HG03432 (cell line): Measurements from ENCODE around the gene DGKI.

Source experiments
- ATAC-seq: cut with Tn5 transposase; IDR thresholded peaks from one replicate; pipeline ENCODE4 v1.9.1; 2021; ENCODE audit warnings: mild to moderate bottlenecking, moderate library complexity; ENCODE audit not compliant: unreplicated experiment

Gene DGKI

DNA sequence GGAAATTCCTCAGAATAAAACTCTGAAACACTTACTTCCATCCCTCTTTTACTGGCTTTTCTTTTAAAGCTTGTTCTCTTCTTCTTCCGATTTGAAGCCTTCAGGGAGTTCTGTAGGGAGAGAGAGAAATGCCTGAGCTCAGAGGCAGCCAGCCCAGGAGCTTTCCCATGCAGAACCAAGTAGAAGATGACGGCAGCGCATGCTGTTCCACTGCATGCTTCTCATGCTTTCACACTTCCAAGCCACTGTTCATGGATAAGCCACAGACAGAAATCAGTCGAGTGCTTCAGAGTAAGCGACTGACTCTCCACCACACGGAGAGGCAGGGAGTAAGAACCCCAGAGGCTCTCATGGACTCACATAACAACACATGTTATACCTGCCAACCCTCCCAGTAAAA is 237.3 kb downstream of the DGKI start:
- no peak for ATAC-seq

DNA sequence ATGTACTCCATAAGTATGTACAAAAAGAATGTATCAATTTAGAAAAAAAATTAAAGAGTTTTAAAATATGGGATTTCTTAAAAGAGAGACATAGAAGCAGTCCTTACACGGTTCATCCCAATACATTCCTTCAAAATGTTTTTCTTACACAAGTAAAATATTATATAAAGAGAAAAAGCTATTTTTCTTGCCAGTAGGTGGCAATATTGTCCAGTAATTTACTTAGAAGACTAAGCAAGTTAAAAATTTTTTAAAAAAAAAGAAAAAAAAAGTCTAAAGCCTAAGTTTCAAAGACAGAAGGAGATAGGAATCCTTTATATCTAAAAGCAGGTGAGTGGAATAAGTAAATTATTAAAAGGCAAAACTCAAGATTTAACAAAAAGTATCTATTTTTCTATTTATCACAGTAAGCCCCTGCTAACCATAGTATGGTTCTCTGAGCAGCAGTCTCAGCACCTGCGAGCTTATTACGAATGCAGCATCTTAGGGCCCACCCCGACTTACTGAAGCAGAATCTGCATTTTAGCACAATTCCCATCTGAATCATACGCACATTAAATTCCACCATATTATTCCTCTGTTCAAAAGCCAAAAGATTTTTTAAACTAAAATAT is 240.6 kb downstream of the DGKI start:
- no peak for ATAC-seq

DNA sequence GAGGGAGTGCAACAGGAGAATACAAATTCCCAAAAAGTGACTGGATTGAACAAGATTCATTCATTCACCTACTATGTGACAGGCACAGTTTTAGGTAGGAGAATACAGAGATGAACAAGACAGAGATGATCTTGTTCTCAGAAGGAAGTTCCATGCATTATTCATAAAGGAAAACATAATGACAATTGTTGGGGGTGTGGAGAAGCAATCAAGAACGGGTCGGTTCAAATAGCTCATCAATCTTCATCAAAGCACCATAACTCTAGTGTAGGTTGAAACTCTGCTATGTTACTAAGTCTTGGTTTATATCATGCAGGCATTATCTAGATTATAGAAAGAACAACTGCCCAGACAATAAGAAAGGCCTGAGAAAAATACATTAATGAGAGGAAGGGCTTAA is 243.7 kb downstream of the DGKI start:
- ATAC-seq, result no peak

DNA sequence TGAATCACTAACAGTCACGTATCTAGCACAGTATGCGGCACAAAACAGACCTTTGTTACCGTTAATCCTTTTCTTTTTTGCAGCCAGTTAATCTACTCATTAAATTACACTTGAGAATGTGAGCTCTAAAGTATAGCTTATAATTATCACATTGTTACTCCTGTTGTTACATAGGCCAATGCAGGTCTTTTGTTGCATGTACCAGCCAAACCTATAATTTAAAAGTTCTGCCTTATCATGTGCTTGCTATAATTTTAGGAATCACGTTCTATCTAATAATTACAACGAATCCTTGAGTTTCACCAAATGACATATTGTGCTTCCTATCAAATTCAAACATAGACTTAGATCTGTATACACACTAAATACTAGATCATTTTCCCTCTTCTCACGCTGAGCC is 245.1 kb downstream of the DGKI start:
- no peak for ATAC-seq

DNA sequence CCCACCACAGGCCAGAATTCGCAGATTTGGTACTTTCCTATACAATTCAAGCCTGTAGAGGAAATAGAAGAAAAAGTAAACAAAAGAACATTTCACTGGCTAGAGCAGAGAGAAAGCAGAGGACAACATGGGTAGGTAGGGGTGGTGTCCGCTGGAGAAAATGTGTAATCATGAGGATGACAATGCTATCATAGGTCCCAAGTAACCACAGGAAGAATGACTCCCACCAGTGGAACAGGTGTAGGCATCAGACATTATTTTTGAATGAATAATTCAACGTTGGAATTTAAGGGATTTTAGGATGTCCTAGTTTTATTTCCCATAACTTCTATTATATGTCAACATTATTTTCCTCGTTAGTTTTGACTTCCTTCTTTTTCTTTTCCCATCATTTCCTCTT is 248.9 kb downstream of the DGKI start:
- no peak for ATAC-seq

DNA sequence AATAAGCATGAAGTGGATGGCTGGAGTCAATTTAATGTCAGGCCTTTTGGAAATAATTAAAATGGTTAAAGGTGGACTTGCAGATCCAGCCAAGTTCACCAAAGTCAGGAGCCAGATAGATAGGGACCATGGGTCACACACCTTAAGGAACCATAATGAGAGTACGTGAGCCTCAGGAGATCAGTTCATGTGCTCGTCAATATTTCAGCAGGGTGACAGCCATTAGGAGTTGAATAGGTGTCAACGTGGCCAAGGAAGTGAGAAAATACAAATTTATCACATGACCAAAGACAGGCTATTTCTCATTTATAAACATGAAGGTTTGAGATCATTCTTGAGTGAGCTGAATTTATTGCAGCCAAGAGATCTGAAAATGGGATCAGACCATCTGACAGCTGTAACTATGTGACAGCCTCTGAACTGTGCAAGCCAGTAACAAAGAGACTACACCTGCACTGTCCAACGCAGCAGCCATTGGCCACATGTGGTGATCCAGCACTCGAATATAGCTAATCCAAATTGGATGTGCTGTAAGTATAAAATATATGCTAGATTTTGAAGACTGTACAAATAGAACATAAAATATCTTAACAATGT is 253.6 kb downstream of the DGKI start:
- no peak for ATAC-seq

DNA sequence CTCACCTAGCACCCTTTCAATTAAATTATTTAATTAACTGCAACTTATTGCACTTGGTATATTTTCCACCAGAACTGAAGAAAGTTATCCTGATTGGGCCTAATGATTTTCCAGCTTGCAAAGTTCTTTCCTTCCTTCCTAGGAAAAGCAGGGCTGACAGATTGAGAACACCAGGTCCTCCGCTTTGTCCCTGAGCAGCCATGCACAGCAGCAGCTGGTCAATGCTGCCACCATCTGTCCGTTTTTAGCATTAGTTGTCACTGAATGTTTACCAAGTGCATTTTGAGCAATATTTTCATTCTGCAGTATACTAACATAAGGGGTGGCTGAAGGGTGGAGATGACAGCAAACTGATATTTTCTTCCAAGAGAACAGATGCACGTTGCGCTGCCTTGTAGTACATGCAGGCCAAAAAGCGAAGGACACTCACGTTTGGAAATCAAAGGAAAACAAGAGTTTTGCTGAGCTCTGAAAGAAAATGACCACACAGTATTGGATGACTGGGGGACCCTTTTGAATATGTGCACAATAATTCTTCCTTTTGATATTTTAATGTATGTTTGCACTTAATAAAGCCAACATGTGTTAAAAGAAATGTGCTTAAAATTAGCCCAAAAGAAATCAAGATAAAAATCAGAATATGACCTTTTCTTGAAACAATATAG is 254.4 kb downstream of the DGKI start:
- ATAC-seq, result peak; percentile 83

DNA sequence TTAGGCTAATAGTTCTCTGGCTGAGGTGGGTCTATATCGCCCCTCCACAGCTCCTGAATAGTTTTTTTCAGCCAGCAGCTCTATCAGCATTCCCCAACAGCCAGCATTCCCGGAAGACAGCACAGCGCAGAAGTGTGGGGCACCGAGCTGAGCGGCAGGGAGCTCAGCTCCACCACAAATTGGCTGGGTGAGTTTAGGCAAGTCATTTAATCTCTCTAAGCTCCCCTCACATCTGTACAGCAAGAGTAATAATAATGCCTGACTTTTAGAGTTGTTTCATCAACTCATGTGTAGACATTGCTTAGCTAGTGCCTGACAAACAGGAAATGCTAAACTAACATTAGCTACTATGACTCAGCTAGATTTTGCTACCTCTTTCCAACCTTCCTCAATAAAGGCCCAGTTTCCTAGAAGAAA is 255.3 kb downstream of the DGKI start:
- no peak for ATAC-seq

DNA sequence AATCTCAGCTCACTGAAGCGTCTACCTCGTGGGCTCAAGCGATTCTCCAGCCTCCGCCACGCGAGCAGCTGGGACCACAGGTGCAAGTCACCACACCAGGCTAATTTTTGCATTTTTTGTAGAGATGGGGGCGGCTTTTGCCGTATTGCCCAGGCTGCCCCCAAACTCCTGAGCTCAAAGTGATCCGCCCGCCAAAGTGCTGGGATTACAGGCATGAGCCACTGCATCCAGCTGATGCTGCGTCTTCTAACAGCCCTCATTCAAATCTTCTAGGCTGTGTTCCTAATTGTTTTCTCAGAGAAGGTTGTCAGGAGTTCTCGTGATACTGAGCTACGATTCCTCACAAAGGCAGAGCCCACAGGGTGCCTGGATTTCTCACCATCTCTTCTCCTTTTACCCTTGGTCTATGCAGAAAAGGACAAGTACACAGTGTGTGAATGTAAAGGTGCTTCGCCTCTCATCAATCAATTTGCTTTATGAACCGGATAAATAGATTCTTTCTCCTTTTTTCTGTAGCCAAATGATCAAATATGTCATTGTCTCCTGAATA is 255.9 kb downstream of the DGKI start:
- no peak for ATAC-seq

DNA sequence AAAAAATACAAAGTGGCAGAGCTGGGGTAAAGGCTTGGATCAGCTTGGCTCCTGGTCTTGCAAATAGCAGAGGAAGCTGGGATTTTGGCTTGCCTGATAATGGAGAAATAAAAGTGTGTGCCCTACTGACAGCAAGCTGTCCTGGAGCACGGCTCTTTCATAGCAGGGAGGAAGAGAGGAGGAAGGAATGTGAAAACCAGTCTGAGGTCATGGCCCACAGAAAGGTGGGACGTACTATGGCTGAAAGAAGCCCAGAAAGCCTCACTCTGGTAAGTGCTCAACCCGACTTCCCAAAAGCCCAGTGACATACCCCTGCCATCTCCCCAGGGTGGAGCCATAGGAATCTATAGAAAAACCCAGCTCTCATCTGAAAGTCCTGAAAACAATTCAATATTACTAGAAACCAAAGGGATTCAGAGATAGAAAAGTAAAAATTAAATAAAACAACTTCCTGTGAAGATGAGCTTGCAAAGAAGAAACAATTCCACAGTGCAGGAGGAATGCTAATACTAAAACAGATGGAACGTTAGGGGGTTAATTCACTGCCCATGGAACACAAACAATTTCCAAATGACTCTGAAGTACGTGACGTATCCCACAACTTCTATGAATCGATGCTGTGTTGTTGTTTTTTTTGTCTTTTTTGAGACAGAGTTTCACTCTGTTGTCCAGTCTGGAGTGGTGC is 256.6 kb downstream of the DGKI start:
- no peak for ATAC-seq

DNA sequence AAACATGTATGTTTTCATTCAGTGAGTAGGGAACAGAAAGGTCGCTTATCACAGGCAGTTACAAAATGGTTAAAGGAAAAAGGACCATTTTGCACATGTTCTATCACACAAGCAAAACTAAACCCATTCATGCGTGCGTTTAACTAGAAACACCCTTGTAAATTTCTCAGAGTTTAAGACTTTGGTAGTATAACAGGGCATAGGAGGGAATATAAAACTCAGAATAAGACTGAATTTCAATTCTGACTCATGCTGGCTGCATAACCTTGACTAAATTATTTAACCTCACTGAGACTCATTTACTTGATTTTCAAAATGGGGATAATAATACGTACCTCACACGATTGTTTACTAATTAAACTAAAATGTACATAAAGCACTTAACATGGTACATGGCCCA is 259.4 kb downstream of the DGKI start:
- ATAC-seq, result no peak

DNA sequence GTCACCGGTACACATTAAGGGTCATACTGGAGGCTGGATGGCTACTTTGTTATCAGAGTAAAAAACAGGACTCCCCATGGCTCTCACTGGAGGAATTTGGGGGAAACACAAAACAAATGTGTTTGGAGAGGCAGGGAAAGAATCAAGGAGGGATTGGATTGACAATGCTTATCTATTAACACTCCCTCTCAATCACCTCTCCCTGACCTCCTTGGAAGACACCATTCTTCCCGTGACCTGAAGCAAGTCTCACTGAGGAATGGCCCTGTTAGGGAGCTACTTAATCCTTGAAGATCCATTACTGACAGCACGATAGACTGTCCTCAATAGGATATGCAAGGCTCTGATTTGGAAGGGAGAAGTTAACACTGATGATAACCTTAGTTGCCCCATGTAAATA is 261.2 kb downstream of the DGKI start:
- ATAC-seq, result no peak

DNA sequence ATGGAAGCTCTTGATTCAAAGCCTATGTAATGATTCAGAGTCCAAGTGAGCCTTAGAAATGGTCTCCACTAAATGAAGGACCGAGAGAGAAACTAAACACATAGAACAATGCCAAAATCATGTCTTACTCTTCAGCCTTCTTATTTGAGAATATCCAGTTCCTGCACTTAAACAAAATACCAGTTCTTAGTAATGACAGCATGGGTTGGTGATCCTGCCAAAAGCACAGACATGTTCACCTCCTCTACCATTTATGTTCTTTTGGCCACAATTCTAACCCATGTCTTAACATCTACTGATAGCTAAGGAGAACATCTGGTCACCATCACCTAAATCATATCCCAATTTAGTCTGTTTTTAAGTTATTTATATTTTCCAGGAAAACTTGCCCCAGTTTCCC is 263.6 kb downstream of the DGKI start:
- ATAC-seq, result no peak

DNA sequence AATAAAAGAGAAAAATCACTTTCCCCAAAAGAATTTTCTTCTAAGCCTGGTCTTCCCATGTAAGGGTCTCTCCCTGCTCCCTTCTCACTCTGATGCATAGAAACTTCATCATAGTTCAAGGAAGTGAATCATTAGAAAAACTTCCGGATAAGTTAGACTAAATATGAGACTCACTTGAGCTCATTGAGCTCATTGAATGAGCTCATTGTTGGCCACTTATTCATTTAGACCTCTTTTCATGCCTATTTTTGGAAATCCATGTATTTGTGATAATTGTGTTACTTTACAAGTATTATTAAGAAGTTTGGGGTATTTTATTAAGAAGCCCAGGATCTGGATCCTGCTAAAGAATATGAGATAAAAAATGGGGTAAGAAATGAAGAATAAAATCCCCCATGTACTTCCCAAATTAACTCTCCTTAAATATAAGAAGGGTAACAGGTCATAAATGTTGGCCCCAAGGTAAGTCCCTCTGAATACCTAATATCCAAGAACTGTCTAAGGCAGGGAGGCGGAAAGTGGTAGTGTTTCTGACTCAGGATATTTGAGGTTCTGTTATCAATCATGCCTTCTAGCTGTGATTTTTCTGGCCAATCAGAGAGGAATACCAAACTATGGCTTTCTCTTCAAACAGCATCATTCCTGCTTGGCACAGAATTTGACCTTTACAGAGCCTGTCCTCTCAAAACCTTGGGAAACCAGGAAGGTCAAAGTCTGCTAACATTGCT is 266.7 kb downstream of the DGKI start:
- no peak for ATAC-seq

DNA sequence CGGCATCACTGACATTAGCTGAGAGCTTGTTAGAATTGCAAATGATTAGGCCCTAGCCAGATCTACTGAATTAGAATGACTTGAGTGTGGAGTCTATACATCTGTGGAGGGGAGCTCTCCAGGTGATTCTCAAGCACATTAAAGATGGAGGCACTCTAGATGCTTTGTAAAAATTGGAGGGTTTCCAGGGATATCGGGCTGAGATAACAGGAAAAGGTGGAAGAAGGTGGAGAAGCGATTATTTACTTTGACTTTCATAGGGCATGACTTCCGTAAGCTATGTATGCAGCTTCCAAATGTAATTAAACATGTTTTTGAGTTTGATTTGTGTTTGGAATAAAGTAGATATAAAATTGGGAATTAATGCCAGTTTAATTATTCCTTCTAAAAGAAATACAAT is 268.2 kb downstream of the DGKI start:
- no peak for ATAC-seq

DNA sequence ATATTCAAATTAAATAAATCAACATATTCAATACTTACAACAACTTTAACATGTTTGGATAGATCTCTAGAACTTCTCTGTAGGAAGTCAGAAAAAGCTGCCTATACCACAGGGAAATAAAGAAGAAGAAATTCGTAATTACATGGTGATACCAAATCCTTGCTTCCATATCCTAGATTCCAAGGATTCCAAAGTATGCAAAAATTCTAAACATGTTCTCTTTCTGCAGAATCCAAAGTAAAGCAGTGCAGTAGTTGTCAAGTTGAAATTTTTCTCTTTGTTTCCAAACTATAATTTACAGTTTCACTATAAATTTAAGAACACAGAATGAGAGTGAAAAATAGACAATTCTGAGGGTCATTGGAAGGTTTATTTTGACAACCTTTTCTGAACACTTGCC is 269.6 kb downstream of the DGKI start:
- ATAC-seq, result no peak

DNA sequence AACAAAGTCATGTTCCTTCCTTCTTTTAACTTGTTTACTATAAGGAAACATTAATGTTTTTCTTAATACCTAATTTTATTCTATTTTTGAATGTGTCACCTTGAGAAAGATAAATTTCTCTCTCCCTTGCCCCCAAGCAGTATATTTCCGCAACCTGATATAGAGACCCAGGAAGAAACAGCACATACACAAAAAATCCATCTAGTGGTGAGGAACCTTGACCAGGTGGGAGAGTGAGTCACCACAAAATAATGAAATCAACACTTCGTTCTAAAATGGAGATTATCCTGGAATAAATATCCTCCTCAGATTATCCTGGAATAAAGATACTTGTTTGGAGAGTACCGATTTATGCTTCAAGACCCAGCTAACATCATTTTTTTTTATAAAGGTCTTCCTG is 270.3 kb downstream of the DGKI start:
- ATAC-seq, result no peak

DNA sequence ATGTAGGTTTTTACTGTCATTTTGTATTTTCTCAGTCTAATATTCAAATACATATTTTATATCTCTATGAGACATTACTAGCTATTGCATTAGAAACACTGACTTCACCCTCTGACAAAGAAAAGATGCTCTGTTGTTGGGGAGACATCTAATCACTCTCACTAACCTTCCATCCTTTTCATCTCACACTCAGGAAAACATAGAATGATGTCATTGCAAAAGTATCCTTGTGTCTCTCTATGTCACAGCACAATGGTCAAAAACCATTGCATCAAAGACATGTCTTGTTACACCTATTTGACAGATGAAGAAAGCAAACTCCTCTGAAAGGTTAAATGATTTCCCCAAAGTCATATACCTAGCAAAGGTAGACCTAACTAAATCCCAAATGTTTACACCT is 272.0 kb downstream of the DGKI start:
- ATAC-seq, result no peak

DNA sequence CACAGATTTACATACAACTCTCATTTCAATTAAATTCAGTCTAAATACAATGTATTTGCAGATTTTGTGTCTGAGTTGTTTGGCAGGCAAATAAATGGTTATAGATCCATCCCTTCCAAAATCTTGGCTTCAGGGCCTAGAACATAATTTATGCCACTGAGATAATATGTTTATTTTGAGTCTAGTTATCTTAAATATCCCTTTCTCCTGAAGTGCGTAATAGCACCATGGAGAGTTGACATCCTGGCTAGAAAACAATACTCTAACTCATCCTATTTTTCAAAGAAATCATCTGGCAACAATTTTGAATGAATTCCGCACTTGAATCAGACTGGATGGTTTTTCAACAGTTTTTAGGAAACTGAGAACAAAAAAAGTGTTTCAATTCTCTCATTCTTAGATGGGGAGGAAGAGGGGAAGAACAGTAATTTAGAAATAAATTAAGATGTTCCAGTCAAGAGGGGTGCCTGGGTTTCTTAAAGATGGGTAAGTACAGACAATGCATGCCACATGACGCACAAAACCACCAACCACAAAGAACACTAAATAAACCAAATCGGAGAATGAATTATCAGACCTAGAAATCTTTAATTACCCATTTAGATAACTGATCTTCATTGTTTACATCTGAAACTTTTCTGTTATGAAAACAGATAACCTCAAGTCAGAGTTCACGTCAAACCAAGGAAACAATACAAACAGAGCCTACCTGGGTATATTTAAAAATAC is 274.6 kb downstream of the DGKI start:
- no peak for ATAC-seq

DNA sequence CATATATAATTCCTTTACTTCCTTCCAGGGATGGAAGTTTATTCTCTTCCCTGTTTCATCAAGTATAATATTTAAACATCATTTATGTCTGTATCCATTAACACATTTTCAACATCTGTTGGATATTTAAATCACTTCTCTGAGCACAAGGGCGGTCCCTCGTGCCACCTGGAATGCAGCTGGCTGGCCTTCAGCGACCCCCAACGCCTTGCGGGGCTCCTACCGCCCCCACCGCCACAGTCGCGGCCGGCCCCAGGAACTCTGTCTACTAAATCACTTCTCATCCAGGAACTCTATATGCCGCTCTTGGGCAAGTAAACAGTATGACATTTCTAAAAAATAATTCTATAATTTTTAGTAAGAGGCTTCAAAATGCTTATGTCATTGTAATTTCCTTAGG is 282.1 kb downstream of the DGKI start:
- no peak for ATAC-seq
